IMR-90 (cell line): ENCODE measurements around the gene OR52E6. TPM values are rescaled to one million over a fixed set of nuclear protein-coding genes. Genes with fewer than 3 reads are reported as not detected.

Experiments used
- ATAC-seq: fragments of 200-7000 bp; cut with Tn5 transposase; 2 replicates; pipeline ENCODE4 v1.9.1; 2020; ENCODE audit warnings: low read depth, mild to moderate bottlenecking, moderate library complexity
- BruUV-seq: library from RNA; stranded (reverse); fragments of 400-500 nt; replicated peaks from 2 replicates; lab custom pipeline; 2021; lab: Mats Ljungman, UMichigan
- CTCF ChIA-PET: fragments of 300-600 bp; formaldehyde crosslinking; extraction: SDS; loops from one replicate; lab custom pipeline; 2021; ENCODE audit warnings: antibody characterized with exemption; lab: Yijun Ruan, JAX
- POLR2A ChIA-PET: fragments of 300-600 bp; sonication (Branson Sonifier 250); formaldehyde crosslinking; loops from one replicate; lab custom pipeline; 2022; ENCODE audit warnings: antibody characterized with exemption; ENCODE audit not compliant: unreplicated experiment; lab: Charles Lee
- DNase-seq: peaks from one replicate; pipeline ENCODE4 v3.0.0; 2013
- H2AFZ ChIP-seq: replicated peaks from 2 replicates; pipeline ENCODE3; 2013; ENCODE audit warnings: low read length, mild to moderate bottlenecking; ENCODE audit not compliant: poor library complexity
- H2AK5ac ChIP-seq: 2 replicates; pipeline ENCODE4 v1.6.1; 2013; ENCODE audit warnings: low read depth, low read length, inconsistent platforms
- H2AK9ac ChIP-seq: replicated peaks from 2 replicates; pipeline ENCODE3; 2013; ENCODE audit warnings: mild to moderate bottlenecking, low read depth, low read length, moderate library complexity; ENCODE audit not compliant: poor library complexity
- H2BK120ac ChIP-seq: 2 replicates; pipeline ENCODE4 v1.6.1; 2013; ENCODE audit warnings: low read depth, low read length, inconsistent platforms
- H2BK15ac ChIP-seq: 3 replicates; pipeline ENCODE4 v1.6.1; 2013; ENCODE audit warnings: low read depth, low read length, inconsistent platforms
- H2BK20ac ChIP-seq: 2 replicates; pipeline ENCODE4 v1.6.1; 2013; ENCODE audit warnings: low read depth, mild to moderate bottlenecking, inconsistent platforms, low read length, moderate library complexity
- H2BK5ac ChIP-seq: 2 replicates; pipeline ENCODE4 v1.6.1; 2013; ENCODE audit warnings: mild to moderate bottlenecking, low read depth, low read length, inconsistent platforms; ENCODE audit not compliant: poor library complexity, severe bottlenecking
- H3K14ac ChIP-seq: replicated peaks from 2 replicates; pipeline ENCODE4 v1.6.1; 2013; ENCODE audit warnings: low read depth, low read length, inconsistent platforms
- H3K18ac ChIP-seq: 2 replicates; pipeline ENCODE4 v1.6.1; 2013; ENCODE audit warnings: low read depth, low read length, control low read depth
- H3K23ac ChIP-seq: 2 replicates; pipeline ENCODE4 v1.6.1; 2013; ENCODE audit warnings: low read depth, low read length, inconsistent platforms
- H3K27ac ChIP-seq: 2 replicates; pipeline ENCODE4 v1.5.1; 2013; ENCODE audit warnings: mild to moderate bottlenecking, control low read depth, low read length; ENCODE audit not compliant: insufficient read depth
- H3K27me3 ChIP-seq: 2 replicates; pipeline ENCODE4 v1.6.1; 2013; ENCODE audit warnings: low read length; ENCODE audit not compliant: control insufficient read depth, insufficient read depth
- H3K36me3 ChIP-seq: 2 replicates; pipeline ENCODE4 v1.6.1; 2013; ENCODE audit warnings: low read length, mixed read lengths; ENCODE audit not compliant: control insufficient read depth, insufficient read depth
- H3K4ac ChIP-seq: 2 replicates; pipeline ENCODE4 v1.6.1; 2013; ENCODE audit warnings: low read depth, low read length, inconsistent platforms
- H3K4me1 ChIP-seq: 2 replicates; pipeline ENCODE4 v1.6.1; 2013; ENCODE audit warnings: low read length, mixed read lengths; ENCODE audit not compliant: control insufficient read depth, insufficient read depth
- H3K4me2 ChIP-seq: 2 replicates; pipeline ENCODE4 v1.6.1; 2013; ENCODE audit warnings: low read depth, mild to moderate bottlenecking, control low read depth, low read length, moderate library complexity
- H3K4me3 ChIP-seq: 2 replicates; pipeline ENCODE4 v1.5.1; 2013; ENCODE audit warnings: low read depth, mild to moderate bottlenecking, control low read depth, low read length, moderate library complexity; ENCODE audit not compliant: insufficient read depth
- H3K56ac ChIP-seq: 2 replicates; pipeline ENCODE4 v1.6.1; 2013; ENCODE audit warnings: low read length, inconsistent platforms; ENCODE audit not compliant: insufficient read depth; ENCODE audit errors: extremely low read depth
- H3K79me1 ChIP-seq, 2 experiments: 2 replicates each; pipeline ENCODE4 v1.6.1; 2013; ENCODE audit warnings: low read length in 2 of 2, inconsistent platforms in 1 of 2, low read depth in 1 of 2
- H3K9ac ChIP-seq: 2 replicates; pipeline ENCODE4 v1.6.1; 2013; ENCODE audit warnings: low read depth, low read length, control low read depth
- H3K9me1 ChIP-seq: 2 replicates; pipeline ENCODE4 v1.6.1; 2013; ENCODE audit warnings: low read length, inconsistent platforms; ENCODE audit not compliant: insufficient read depth
- H3K9me3 ChIP-seq: 2 replicates; pipeline ENCODE4 v1.6.1; 2013; ENCODE audit warnings: low read length; ENCODE audit not compliant: control insufficient read depth, insufficient read depth
- H4K20me1 ChIP-seq: 2 replicates; pipeline ENCODE4 v1.6.1; 2013; ENCODE audit warnings: low read length, inconsistent platforms; ENCODE audit not compliant: insufficient read depth
- H4K5ac ChIP-seq: 2 replicates; pipeline ENCODE4 v1.6.1; 2013; ENCODE audit warnings: mild to moderate bottlenecking, low read depth, low read length, control low read depth
- H4K8ac ChIP-seq, 2 experiments: 2 replicates each; pipeline ENCODE4 v1.6.1; 2013; ENCODE audit warnings: low read depth in 2 of 2, low read length in 2 of 2, control low read depth in 1 of 2, inconsistent platforms in 1 of 2
- H4K91ac ChIP-seq: 2 replicates; pipeline ENCODE4 v1.6.1; 2013; ENCODE audit warnings: low read depth, low read length, inconsistent platforms; ENCODE audit not compliant: insufficient read depth
- BHLHE40 ChIP-seq: fragments of 150-350 bp; IDR thresholded peaks from 2 replicates; pipeline ENCODE4 v1.6.1; 2016; ENCODE audit warnings: mild to moderate bottlenecking, low read depth, low read length
- CEBPB ChIP-seq: IDR thresholded peaks from 2 replicates; pipeline ENCODE4 v1.6.1; 2012; ENCODE audit warnings: low read depth, low read length, improper control_type of control experiment
- CHD1 ChIP-seq: IDR thresholded peaks from 2 replicates; pipeline ENCODE4 v1.6.1; 2012; ENCODE audit warnings: low read depth, low read length, improper control_type of control experiment
- CTCF ChIP-seq: conservative IDR thresholded peaks from 2 replicates; pipeline ENCODE4 v1.5.1; 2012; ENCODE audit warnings: mild to moderate bottlenecking, low read depth, low read length, improper control_type of control experiment
- ELK1 ChIP-seq: fragments of 150-350 bp; IDR thresholded peaks from 2 replicates; pipeline ENCODE4 v1.6.1; 2016; ENCODE audit warnings: low read depth, mild to moderate bottlenecking, low read length, moderate library complexity, borderline replicate concordance
- FOS ChIP-seq: fragments of 150-350 bp; IDR thresholded peaks from 2 replicates; pipeline ENCODE4 v1.6.1; 2016; ENCODE audit warnings: low read depth, low read length
- MAFK ChIP-seq: IDR thresholded peaks from 2 replicates; pipeline ENCODE4 v1.6.1; 2012; ENCODE audit warnings: low read depth, low read length, improper control_type of control experiment
- MAZ ChIP-seq: IDR thresholded peaks from 2 replicates; pipeline ENCODE4 v1.6.1; 2012; ENCODE audit warnings: low read depth, mild to moderate bottlenecking, low read length, improper control_type of control experiment, moderate library complexity, borderline replicate concordance
- MXI1 ChIP-seq: IDR thresholded peaks from 2 replicates; pipeline ENCODE4 v1.6.1; 2012; ENCODE audit warnings: low read depth, mild to moderate bottlenecking, low read length, moderate library complexity, borderline replicate concordance
- NFE2L2 ChIP-seq: fragments of 150-350 bp; IDR thresholded peaks from 2 replicates; pipeline ENCODE4 v1.6.1; 2016; ENCODE audit warnings: low read depth, mild to moderate bottlenecking, low read length
- POLR2A ChIP-seq: IDR thresholded peaks from 2 replicates; pipeline ENCODE4 v1.6.1; 2012; ENCODE audit warnings: mild to moderate bottlenecking, low read depth, low read length
- RAD21 ChIP-seq: IDR thresholded peaks from 2 replicates; pipeline ENCODE4 v1.6.1; 2012; ENCODE audit warnings: low read length, improper control_type of control experiment
- RCOR1 ChIP-seq: IDR thresholded peaks from 2 replicates; pipeline ENCODE4 v1.6.1; 2012; ENCODE audit warnings: mild to moderate bottlenecking, low read length, improper control_type of control experiment; ENCODE audit not compliant: insufficient replicate concordance
- RFX5 ChIP-seq: IDR thresholded peaks from 2 replicates; pipeline ENCODE4 v1.8.0; 2012; ENCODE audit warnings: low read depth, mild to moderate bottlenecking, low read length, moderate library complexity
- SMC3 ChIP-seq: fragments of 150-350 bp; IDR thresholded peaks from 2 replicates; pipeline ENCODE4 v1.6.1; 2016; ENCODE audit warnings: low read depth, mild to moderate bottlenecking, antibody characterized with exemption, low read length, moderate library complexity
- USF2 ChIP-seq: fragments of 150-350 bp; IDR thresholded peaks from 2 replicates; pipeline ENCODE4 v1.6.1; 2017; ENCODE audit warnings: mild to moderate bottlenecking, antibody characterized with exemption, low read length, low read depth
- WGBS, 2 experiments: methylation state at CpG; one replicate each; pipeline versions ENCODE4 v1.1.5 to v1.1.7; 2013; ENCODE audit warnings: missing lambda C conversion rate in 2 of 2; ENCODE audit not compliant: insufficient read length in 1 of 2; ENCODE audit errors: extremely low coverage in 2 of 2; 5-methylcytosine and 5-hydroxymethylcytosine counted together
- dilution Hi-C: fragments of 300-500 bp; cut with HindIII; formaldehyde crosslinking; loops from one replicate; pipeline ENCODE4 v1.14.3; 2018; ENCODE audit warnings: low sequenced_read_pairs; ENCODE audit not compliant: unreplicated experiment
- in situ Hi-C: fragments of 300-500 bp; cut with MboI; formaldehyde crosslinking; loops from 3 replicates; pipeline ENCODE4 v1.14.3; 2019; ENCODE audit warnings: low sequenced_read_pairs, inconsistent platforms, mixed read lengths
- intact Hi-C: fragments of 100-400 bp; cut with micrococcal nuclease; formaldehyde crosslinking; loops from 2 replicates; pipeline ENCODE4 v1.10.0; 2022
- polyA plus RNA-seq, 3 experiments: library from polyadenylated mRNA; depleted of rRNA; stranded (reverse); fragments of >200 nt; gene quantifications; 2 replicates each; pipeline ENCODE4 v1.2.3, GENCODE V29; 2012; ENCODE audit warnings: low replicate concordance in 1 of 3
- total RNA-seq: library from RNA; depleted of rRNA; stranded (reverse); fragments of >200 nt; gene quantifications from 2 replicates; pipeline ENCODE4 v1.2.3, GENCODE V29; 2012

OR52E6 gene
- total and polyA plus RNA-seq, 2 of the 4 experiments (the other 2 are of a cell fraction) = not detected

- Histone ChIP-seq H3K9me1 (no peaks in the 10 kb centered on the region), H2BK15ac (no peak overlapping the region), H3K79me1 (no peaks in the 10 kb centered on the region), H4K5ac (no peak overlapping the region), H3K18ac (no peak overlapping the region), H3K23ac (no peak overlapping the region), H3K4me1 (no peaks in the 10 kb centered on the region), H3K4ac (no peak overlapping the region), H2AK9ac (no peak overlapping the region), H3K27me3 (no peaks in the 10 kb centered on the region), H3K27ac (no peak overlapping the region), H3K4me2 (no peak overlapping the region), H3K9ac (no peak overlapping the region), H2BK20ac (no peak overlapping the region), H4K20me1 (no peaks in the 10 kb centered on the region), H2AFZ (no peak overlapping the region), H3K9me3 (no peaks in the 10 kb centered on the region), H3K14ac (no peak overlapping the region), H4K91ac (no peak overlapping the region), H3K56ac (no peak overlapping the region), H2BK120ac (no peak overlapping the region), H3K4me3 (no peak overlapping the region), H2BK5ac (no peak overlapping the region), H3K36me3 (no peaks in the 10 kb centered on the region), H4K8ac (no peak overlapping the region), H2AK5ac (no peak overlapping the region)
- in situ Hi-C loops = no loop called here
- TF ChIP-seq POLR2A (no peak), CEBPB (no peak), CTCF (no peak), MAFK (no peak), BHLHE40 (no peak), NFE2L2 (no peak), RCOR1 (no peak), RFX5 (no peak), FOS (no peak), SMC3 (no peak), CHD1 (no peak), USF2 (no peak), ELK1 (no peak), MXI1 (no peak), RAD21 (no peak), MAZ (no peak)
- ChIA-PET POLR2A (no interaction called here), CTCF (no interaction called here)
- no peak for DNase-seq
- intact Hi-C loops = no loop called here
- dilution Hi-C loops = no loop called here
- ATAC-seq = no peak
- whole genome bisulfite sequencing, 2 experiments = no CpG with 5 or more reads among the region's 1 CpG
- no TSS peak for BruUV-seq
Measured at GRCh38 chr11:5887661-5888060, 46.0 kb upstream of the OR52E6 start.
